CD4-positive, CD25-positive, alpha-beta regulatory T cell (primary cell): ENCODE data around the gene NME5. TPM values are rescaled to one million over a fixed set of nuclear protein-coding genes. Genes with fewer than 3 reads are reported as not detected.
"Not testable (repeated sequence)": the region's sequence is repeated elsewhere in the genome, so short reads cannot be mapped to it uniquely, and the experiment has no call there.

ENCODE experiments used
- ATAC-seq, 2 donors: fragments of 150-1000 bp; cut with Tn5 transposase; one replicate each; pipeline ENCODE4 v1.10.0; 2021; ENCODE audit warnings: low read depth in 2 of 2, moderate number of reproducible peaks in 2 of 2, moderate library complexity in 1 of 2
- DNase-seq, 3 donors: peaks; one replicate each; pipeline versions ENCODE4 v3.0.0 to v3.0.0-alpha.2; 2012 to 2022; ENCODE audit warnings: mixed read lengths in 1 of 3
- H3K27ac ChIP-seq: one replicate; pipeline ENCODE4 v1.7.0; 2013; ENCODE audit warnings: mild to moderate bottlenecking, low read length; ENCODE audit not compliant: insufficient read depth, poor library complexity, severe bottlenecking
- H3K27me3 ChIP-seq: one replicate; pipeline ENCODE4 v1.7.0; 2013; ENCODE audit warnings: low read length; ENCODE audit not compliant: control insufficient read depth, insufficient read depth
- H3K36me3 ChIP-seq: one replicate; pipeline ENCODE4 v1.7.0; 2013; ENCODE audit warnings: mild to moderate bottlenecking, low read length, moderate library complexity; ENCODE audit not compliant: control insufficient read depth, insufficient read depth
- H3K4me1 ChIP-seq: 2 replicates; pipeline ENCODE4 v1.7.0; 2013; ENCODE audit warnings: mild to moderate bottlenecking, low read length; ENCODE audit not compliant: insufficient read depth, control insufficient read depth, poor library complexity, severe bottlenecking
- H3K4me3 ChIP-seq: one replicate; pipeline ENCODE4 v1.7.0; 2013; ENCODE audit warnings: low read depth, mild to moderate bottlenecking, low read length, moderate library complexity
- H3K9me3 ChIP-seq, 2 experiments: 1 replicate in 1 of 2; 2 replicates in 1 of 2; pipeline ENCODE4 v1.7.0; 2013; ENCODE audit warnings: low read length in 2 of 2, mild to moderate bottlenecking in 1 of 2, moderate library complexity in 1 of 2; ENCODE audit not compliant: control insufficient read depth in 2 of 2
- H3K27ac Mint-ChIP-seq, 3 donors: one replicate each; pipeline ENCODE4 v1.8.0; 2020 to 2022; ENCODE audit warnings: mild to moderate bottlenecking in 3 of 3, mixed read lengths in 3 of 3, moderate library complexity in 2 of 3
- H3K27me3 Mint-ChIP-seq: one replicate; pipeline ENCODE4 v1.8.0; 2022; ENCODE audit warnings: mild to moderate bottlenecking, mixed read lengths
- H3K36me3 Mint-ChIP-seq: one replicate; pipeline ENCODE4 v1.8.0; 2020; ENCODE audit warnings: mixed read lengths
- H3K4me1 Mint-ChIP-seq, 4 donors: one replicate each; pipeline ENCODE4 v1.8.0; 2020 to 2022; ENCODE audit warnings: mixed read lengths in 4 of 4, mild to moderate bottlenecking in 1 of 4
- H3K4me3 Mint-ChIP-seq, 4 donors: one replicate each; pipeline ENCODE4 v1.8.0; 2020 to 2022; ENCODE audit warnings: mild to moderate bottlenecking in 4 of 4, mixed read lengths in 4 of 4, moderate library complexity in 3 of 4
- H3K9me3 Mint-ChIP-seq, 7 donors: one replicate each; pipeline ENCODE4 v1.8.0; 2020 to 2022; ENCODE audit warnings: mixed read lengths in 7 of 7, mild to moderate bottlenecking in 3 of 7, moderate library complexity in 2 of 7
- polyA plus RNA-seq, 4 donors: library from polyadenylated mRNA; unstranded; fragments of 300-500 nt; fragmentation: Illumina TruSeq; gene quantifications; one replicate each; pipeline ENCODE4 v1.2.3, GENCODE V29; 2021
- total RNA-seq: library from RNA; stranded (reverse); gene quantifications from one replicate; pipeline ENCODE4 v1.2.3, GENCODE V29; 2022

The NME5 gene
- total and polyA plus RNA-seq, 5 donors from 2014 or later = not detected

GRCh38 chr5:138077064-138077696 lies 62.0 kb downstream of the NME5 start:
- Mint-ChIP-seq H3K27ac (peak overlapping the region in 1 of 3 donors; percentile 29), H3K9me3 (no peaks in the 10 kb centered on the region), H3K4me1 (peaks cover 3 to 17% (median 8%) of the 10 kb centered on the region in 4 donors), H3K27me3 (peaks cover 7% of the 10 kb centered on the region), H3K4me3 (no peak overlapping the region), H3K36me3 (no peaks in the 10 kb centered on the region)
- no peak overlapping the region for H3K27ac ChIP-seq
- H3K4me3 ChIP-seq = no peak overlapping the region
- peaks cover 12% of the 10 kb centered on the region for H3K4me1 ChIP-seq
- ATAC-seq (no peak), DNase-seq (peak; percentile 31 to 60 (median 39))
- H3K9me3 ChIP-seq = no peaks in the 10 kb centered on the region
- H3K27me3 ChIP-seq = no peaks in the 10 kb centered on the region
- H3K36me3 ChIP-seq = no peaks in the 10 kb centered on the region

GRCh38 chr5:138070026-138070425 lies 69.2 kb downstream of the NME5 start:
- H3K4me3 Mint-ChIP-seq, H3K4me1 Mint-ChIP-seq, ATAC-seq: not testable (repeated sequence)

GRCh38 chr5:138068742-138069600 lies 70.3 kb downstream of the NME5 start:
- Mint-ChIP-seq H3K27ac (peak overlapping the region in 1 of 3 donors; percentile 45), H3K4me1 (peaks cover 0 to 5% (median 3%) of the 10 kb centered on the region in 4 donors), H3K9me3 (no peaks in the 10 kb centered on the region), H3K27me3 (no peaks in the 10 kb centered on the region), H3K4me3 (no peak overlapping the region), H3K36me3 (no peaks in the 10 kb centered on the region)
- ATAC-seq = peak in 1 of 2 donors; percentile 68
- Histone ChIP-seq H3K4me3 (no peak overlapping the region), H3K36me3 (no peaks in the 10 kb centered on the region), H3K27ac (no peak overlapping the region), H3K4me1 (no peaks in the 10 kb centered on the region), H3K9me3 (no peaks in the 10 kb centered on the region), H3K27me3 (no peaks in the 10 kb centered on the region)
- peak; percentile 48 to 76 (median 52) for DNase-seq

More at GRCh38 chr5:138070026-138070425, 69.2 kb downstream of the NME5 start:
- H3K27me3 Mint-ChIP-seq, H3K36me3 ChIP-seq, H3K9me3 Mint-ChIP-seq, H3K36me3 Mint-ChIP-seq, H3K9me3 ChIP-seq, H3K27ac Mint-ChIP-seq, H3K4me1 ChIP-seq, H3K27ac ChIP-seq, H3K27me3 ChIP-seq, DNase-seq, H3K4me3 ChIP-seq: not testable (repeated sequence)

DNA sequence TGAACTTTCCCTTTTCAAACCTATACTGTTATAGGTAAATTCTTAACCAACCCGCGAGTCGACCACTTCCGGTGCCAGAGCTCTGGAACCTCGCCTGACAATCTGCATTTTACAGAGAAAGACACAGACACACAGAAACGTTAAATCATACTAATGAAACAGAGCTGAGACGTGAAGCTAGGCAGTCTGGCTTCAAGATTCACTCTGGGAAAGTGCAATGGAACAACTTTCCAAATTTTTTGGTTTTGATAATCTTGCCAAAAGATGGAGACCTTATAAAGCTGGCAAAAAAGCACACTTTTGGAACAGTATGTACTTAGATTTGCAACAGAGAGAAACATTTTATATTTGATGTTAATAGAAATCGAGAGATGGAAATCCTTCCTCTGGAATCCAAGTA lies 71.3 kb downstream of the NME5 start:
- H3K9me3 ChIP-seq = no peaks in the 10 kb centered on the region
- no peaks in the 10 kb centered on the region for H3K36me3 ChIP-seq
- ATAC-seq (no peak), DNase-seq (no peak)
- no peaks in the 10 kb centered on the region for H3K9me3 Mint-ChIP-seq
- H3K27me3 Mint-ChIP-seq = no peaks in the 10 kb centered on the region
- no peak overlapping the region for H3K4me3 ChIP-seq
- H3K4me3 Mint-ChIP-seq = no peak overlapping the region
- H3K27ac ChIP-seq = no peak overlapping the region
- peaks cover 0 to 5% (median 3%) of the 10 kb centered on the region in 4 donors for H3K4me1 Mint-ChIP-seq
- peak overlapping the region in 1 of 3 donors; percentile 17 for H3K27ac Mint-ChIP-seq
- H3K36me3 Mint-ChIP-seq = no peaks in the 10 kb centered on the region
- no peaks in the 10 kb centered on the region for H3K27me3 ChIP-seq
- H3K4me1 ChIP-seq = no peaks in the 10 kb centered on the region

Other genes with a start within 250 kb of the NME5 start
- gene PKD2L2, start 250.0 kb downstream of the NME5 start, total RNA-seq = not detected
- gene PKD2L2, start 250.0 kb downstream of the NME5 start, polyA plus RNA-seq = under 1 TPM; 0.22 to 0.60 (median 0.53) TPM
- gene FAM13B, start 106.3 kb downstream of the NME5 start, total RNA-seq = 65.8 TPM
- gene FAM13B, start 106.3 kb downstream of the NME5 start, polyA plus RNA-seq = 10 to 100 TPM; 18.3 to 23.6 (median 19.8) TPM
- not detected for gene WNT8A, start 55.4 kb downstream of the NME5 start, total RNA-seq
- gene WNT8A, start 55.4 kb downstream of the NME5 start, polyA plus RNA-seq = not detected
- gene BRD8, start 39.2 kb upstream of the NME5 start, total RNA-seq = 20.9 TPM
- 10 to 100 TPM; 19.5 to 32.9 (median 21.4) TPM for gene BRD8, start 39.2 kb upstream of the NME5 start, polyA plus RNA-seq
- gene KIF20A, start 39.7 kb upstream of the NME5 start, total RNA-seq = 0.91 TPM
- gene KIF20A, start 39.7 kb upstream of the NME5 start, polyA plus RNA-seq = 1 to 10 TPM in 1 of 4 donors, under 1 TPM in 3; 0.29 to 1.1 (median 0.45) TPM
- gene CDC23, start 73.9 kb upstream of the NME5 start, total RNA-seq = 19.4 TPM
- 10 to 100 TPM; 14.7 to 28.5 (median 24.4) TPM for gene CDC23, start 73.9 kb upstream of the NME5 start, polyA plus RNA-seq
- not detected for gene GFRA3, start 135.2 kb upstream of the NME5 start, total RNA-seq
- gene GFRA3, start 135.2 kb upstream of the NME5 start, polyA plus RNA-seq = not detected
- gene CDC25C, start 192.4 kb upstream of the NME5 start, total RNA-seq = 0.37 TPM
- gene CDC25C, start 192.4 kb upstream of the NME5 start, polyA plus RNA-seq = under 1 TPM in 3 of 4 donors, not detected in 1; 0.22 to 0.64 (median 0.27) TPM
- gene FAM53C, start 198.8 kb upstream of the NME5 start, total RNA-seq = 57.0 TPM
- gene FAM53C, start 198.8 kb upstream of the NME5 start, polyA plus RNA-seq = 10 to 100 TPM; 20.4 to 28.9 (median 24.6) TPM
- 77.1 TPM for gene KDM3B, start 213.3 kb upstream of the NME5 start, total RNA-seq
- gene KDM3B, start 213.3 kb upstream of the NME5 start, polyA plus RNA-seq = 10 to 100 TPM; 12.8 to 15.4 (median 13.5) TPM